SK-N-SH treated with all-trans-retinoic acid at 6 μM for 48 hours (cell line): ENCODE results near the gene ABL2.

Experiments used
- BACH2 ChIP-seq: fragments of 250-450 bp; sonication (Bioruptor Pico); IDR thresholded peaks from 2 replicates; pipeline ENCODE4 v1.9.0; 2021; ENCODE audit warnings: mild to moderate bottlenecking, borderline replicate concordance
- PPARA ChIP-seq: fragments of 250-450 bp; sonication (Bioruptor Pico); IDR thresholded peaks from 2 replicates; pipeline ENCODE4 v1.5.0; 2020; ENCODE audit warnings: mild to moderate bottlenecking, borderline replicate concordance
- ZC3H10 ChIP-seq: fragments of 250-450 bp; sonication (Bioruptor Pico); IDR thresholded peaks from 2 replicates; pipeline ENCODE4 v1.5.1; 2021; ENCODE audit warnings: mild to moderate bottlenecking, moderate library complexity

DNA sequence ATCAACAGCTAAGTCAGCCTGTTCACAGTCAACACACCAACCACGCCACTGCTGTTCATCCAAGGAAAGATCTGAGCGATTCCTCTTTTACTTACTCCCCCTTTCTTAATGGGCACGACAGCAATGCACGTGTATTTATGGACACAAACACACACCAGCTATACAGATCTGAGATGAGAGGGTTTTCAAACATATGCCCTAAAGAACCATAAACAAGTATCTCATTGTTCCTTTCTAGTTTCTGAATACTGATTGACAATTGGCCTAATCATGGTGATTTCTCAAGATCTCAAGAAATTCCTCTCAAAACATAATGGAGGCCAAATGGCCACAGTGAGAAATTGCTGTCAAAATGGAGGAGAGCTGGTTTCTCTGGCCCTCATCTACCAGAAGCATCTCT, 129.6 kb downstream of the ABL2 start:
- TF ChIP-seq ZC3H10 (CRISPR knock-in tag) (no peak), BACH2 (no peak), PPARA (CRISPR knock-in tag) (no peak)
